ENCODE results near the gene GAREM2. TPM values are rescaled to one million over a fixed set of nuclear protein-coding genes. Genes with fewer than 3 reads are reported as not detected.

GAREM2 gene
- polyA plus RNA-seq, 1 donor (not counting 4 experiments of a cell fraction or from before 2014, with no cell fraction given): 0.03 TPM

DNA sequence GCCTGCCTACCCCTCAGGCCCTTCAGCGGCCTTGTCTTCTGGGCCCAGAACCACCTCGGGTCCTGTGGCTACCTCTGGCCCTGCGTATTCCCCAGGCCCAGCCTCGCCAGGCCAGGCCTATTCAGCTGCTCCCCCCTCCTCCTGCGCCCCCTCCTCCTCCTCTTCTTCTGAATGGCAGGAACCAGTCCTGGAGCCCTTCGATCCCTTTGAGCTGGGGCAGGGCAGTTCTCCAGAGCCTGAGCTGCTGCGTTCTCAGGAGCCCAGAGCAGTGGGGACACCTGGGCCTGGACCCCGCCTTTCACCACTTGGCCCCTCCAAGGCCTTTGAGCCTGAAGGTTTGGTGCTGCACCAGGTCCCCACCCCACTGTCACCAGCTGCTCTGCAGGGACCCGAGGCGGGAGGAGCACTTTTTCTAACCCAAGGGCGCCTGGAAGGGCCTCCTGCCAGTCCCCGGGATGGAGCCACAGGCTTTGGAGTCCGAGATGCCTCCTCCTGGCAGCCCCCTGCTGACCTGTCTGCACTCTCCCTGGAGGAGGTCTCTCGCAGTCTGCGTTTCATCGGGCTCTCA lies 14.7 kb downstream of the GAREM2 start:
- peaks cover 2 to 8% of the 10 kb centered on the region in 2 experiments for H3K36me3 ChIP-seq (ENCODE audit: control insufficient read depth in 2 of 2, extremely low read depth in 1 of 2, insufficient read depth in 2 of 2, low read length in 2 of 2)
- H4K20me1 ChIP-seq (ENCODE audit: control insufficient read depth, extremely low read depth, insufficient read depth, low read length): no peaks in the 10 kb centered on the region
- no peak for DNase-seq (ENCODE audit: low read depth, low spot score)
- H3K9me1 ChIP-seq (ENCODE audit: control insufficient read depth, extremely low read depth, insufficient read depth, low read length): no peaks in the 10 kb centered on the region
- H3K4me3 ChIP-seq (ENCODE audit: control insufficient read depth in 2 of 3, extremely low read depth in 1 of 3, insufficient read depth in 2 of 3, low read depth in 1 of 3, low read length in 3 of 3): no peak overlapping the region
- no peaks in the 10 kb centered on the region for H3K79me2 ChIP-seq (ENCODE audit: control insufficient read depth, insufficient read depth, low read length)
- no peaks in the 10 kb centered on the region for H3K27me3 ChIP-seq (ENCODE audit: control insufficient read depth, extremely low read depth, insufficient read depth, low read length)
- dilution Hi-C loops (cut with MboI; ENCODE audit: extremely low pct_ligation_motif_present, low sequenced_read_pairs): no loop called here
- no peak overlapping the region for H2AFZ ChIP-seq (ENCODE audit: control insufficient read depth, low read length)
- no peaks in the 10 kb centered on the region for H3K4me1 ChIP-seq (ENCODE audit: control insufficient read depth, extremely low read depth, insufficient read depth, low read length)
- H3K9ac ChIP-seq (ENCODE audit: control insufficient read depth, extremely low read depth, insufficient read depth, low read length): no peak overlapping the region
- no peak overlapping the region for H3K27ac ChIP-seq (ENCODE audit: control insufficient read depth, insufficient read depth, low read length)
- no peaks in the 10 kb centered on the region for H3K9me3 ChIP-seq (ENCODE audit: control insufficient read depth, low read depth, low read length)
- no peak overlapping the region for H3K4me2 ChIP-seq (ENCODE audit: control insufficient read depth, extremely low read depth, insufficient read depth, low read depth, low read length)
- FAIRE-seq: no peak
- TF ChIP-seq EZH2 (IDR thresholded peaks at IDR 0.05; ENCODE audit: low read length): no peak
- TF ChIP-seq, protein P1, sequence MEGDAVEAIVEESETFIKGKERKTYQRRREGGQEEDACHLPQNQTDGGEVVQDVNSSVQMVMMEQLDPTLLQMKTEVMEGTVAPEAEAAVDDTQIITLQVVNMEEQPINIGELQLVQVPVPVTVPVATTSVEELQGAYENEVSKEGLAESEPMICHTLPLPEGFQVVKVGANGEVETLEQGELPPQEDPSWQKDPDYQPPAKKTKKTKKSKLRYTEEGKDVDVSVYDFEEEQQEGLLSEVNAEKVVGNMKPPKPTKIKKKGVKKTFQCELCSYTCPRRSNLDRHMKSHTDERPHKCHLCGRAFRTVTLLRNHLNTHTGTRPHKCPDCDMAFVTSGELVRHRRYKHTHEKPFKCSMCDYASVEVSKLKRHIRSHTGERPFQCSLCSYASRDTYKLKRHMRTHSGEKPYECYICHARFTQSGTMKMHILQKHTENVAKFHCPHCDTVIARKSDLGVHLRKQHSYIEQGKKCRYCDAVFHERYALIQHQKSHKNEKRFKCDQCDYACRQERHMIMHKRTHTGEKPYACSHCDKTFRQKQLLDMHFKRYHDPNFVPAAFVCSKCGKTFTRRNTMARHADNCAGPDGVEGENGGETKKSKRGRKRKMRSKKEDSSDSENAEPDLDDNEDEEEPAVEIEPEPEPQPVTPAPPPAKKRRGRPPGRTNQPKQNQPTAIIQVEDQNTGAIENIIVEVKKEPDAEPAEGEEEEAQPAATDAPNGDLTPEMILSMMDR (optimal IDR thresholded peaks at IDR 0.05 in 1 of 3, IDR thresholded peaks at IDR 0.05 in 1 of 3, conservative IDR thresholded peaks at IDR 0.05 in 1 of 3; ENCODE audit: extremely low read depth in 1 of 3, insufficient read depth in 2 of 3, low read length in 3 of 3): no peak

DNA sequence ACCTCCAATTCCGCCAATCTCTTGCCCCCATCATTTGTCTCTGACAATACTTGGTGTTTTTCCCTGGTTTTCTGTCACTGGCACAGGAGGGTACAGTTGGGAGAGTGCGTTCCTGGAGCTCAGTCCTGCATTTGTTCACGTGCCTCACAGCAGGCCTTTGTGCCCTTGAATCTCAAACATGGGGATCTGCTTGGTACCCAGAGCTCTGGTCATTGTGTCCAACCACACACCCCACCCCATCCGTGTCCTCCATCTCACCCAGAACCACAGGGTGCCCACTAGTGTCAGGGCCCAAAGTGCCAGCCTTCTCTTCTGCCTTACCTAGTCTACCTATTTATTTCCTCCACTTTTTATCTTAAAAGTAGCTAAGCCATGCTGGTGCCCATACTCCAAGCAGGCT lies 16.2 kb downstream of the GAREM2 start:
- no peak for TF ChIP-seq EZH2 (IDR thresholded peaks at IDR 0.05; ENCODE audit: low read length)
- TF ChIP-seq, protein P1 (optimal IDR thresholded peaks at IDR 0.05 in 1 of 3, IDR thresholded peaks at IDR 0.05 in 1 of 3, conservative IDR thresholded peaks at IDR 0.05 in 1 of 3; ENCODE audit: extremely low read depth in 1 of 3, insufficient read depth in 2 of 3, low read length in 3 of 3): no peak
- DNase-seq (ENCODE audit: low read depth, low spot score) (no peak), FAIRE-seq (no peak)
- H3K9me1 ChIP-seq (ENCODE audit: control insufficient read depth, extremely low read depth, insufficient read depth, low read length): no peaks in the 10 kb centered on the region
- H3K4me1 ChIP-seq (ENCODE audit: control insufficient read depth, extremely low read depth, insufficient read depth, low read length): no peaks in the 10 kb centered on the region
- H3K4me3 ChIP-seq (ENCODE audit: control insufficient read depth in 2 of 3, extremely low read depth in 1 of 3, insufficient read depth in 2 of 3, low read depth in 1 of 3, low read length in 3 of 3): no peak overlapping the region
- no peaks in the 10 kb centered on the region for H3K27me3 ChIP-seq (ENCODE audit: control insufficient read depth, extremely low read depth, insufficient read depth, low read length)
- H3K9me3 ChIP-seq (ENCODE audit: control insufficient read depth, low read depth, low read length): no peaks in the 10 kb centered on the region
- H2AFZ ChIP-seq (ENCODE audit: control insufficient read depth, low read length): no peak overlapping the region
- no peak overlapping the region for H3K9ac ChIP-seq (ENCODE audit: control insufficient read depth, extremely low read depth, insufficient read depth, low read length)
- peaks cover 2 to 17% of the 10 kb centered on the region in 2 experiments for H3K36me3 ChIP-seq (ENCODE audit: control insufficient read depth in 2 of 2, extremely low read depth in 1 of 2, insufficient read depth in 2 of 2, low read length in 2 of 2)
- H4K20me1 ChIP-seq (ENCODE audit: control insufficient read depth, extremely low read depth, insufficient read depth, low read length): no peaks in the 10 kb centered on the region
- H3K4me2 ChIP-seq (ENCODE audit: control insufficient read depth, extremely low read depth, insufficient read depth, low read depth, low read length): no peak overlapping the region
- dilution Hi-C loops (cut with MboI; ENCODE audit: extremely low pct_ligation_motif_present, low sequenced_read_pairs): no loop called here
- no peak overlapping the region for H3K27ac ChIP-seq (ENCODE audit: control insufficient read depth, insufficient read depth, low read length)
- H3K79me2 ChIP-seq (ENCODE audit: control insufficient read depth, insufficient read depth, low read length): no peaks in the 10 kb centered on the region
